ENCODE results near the gene SLC6A17.

DNA sequence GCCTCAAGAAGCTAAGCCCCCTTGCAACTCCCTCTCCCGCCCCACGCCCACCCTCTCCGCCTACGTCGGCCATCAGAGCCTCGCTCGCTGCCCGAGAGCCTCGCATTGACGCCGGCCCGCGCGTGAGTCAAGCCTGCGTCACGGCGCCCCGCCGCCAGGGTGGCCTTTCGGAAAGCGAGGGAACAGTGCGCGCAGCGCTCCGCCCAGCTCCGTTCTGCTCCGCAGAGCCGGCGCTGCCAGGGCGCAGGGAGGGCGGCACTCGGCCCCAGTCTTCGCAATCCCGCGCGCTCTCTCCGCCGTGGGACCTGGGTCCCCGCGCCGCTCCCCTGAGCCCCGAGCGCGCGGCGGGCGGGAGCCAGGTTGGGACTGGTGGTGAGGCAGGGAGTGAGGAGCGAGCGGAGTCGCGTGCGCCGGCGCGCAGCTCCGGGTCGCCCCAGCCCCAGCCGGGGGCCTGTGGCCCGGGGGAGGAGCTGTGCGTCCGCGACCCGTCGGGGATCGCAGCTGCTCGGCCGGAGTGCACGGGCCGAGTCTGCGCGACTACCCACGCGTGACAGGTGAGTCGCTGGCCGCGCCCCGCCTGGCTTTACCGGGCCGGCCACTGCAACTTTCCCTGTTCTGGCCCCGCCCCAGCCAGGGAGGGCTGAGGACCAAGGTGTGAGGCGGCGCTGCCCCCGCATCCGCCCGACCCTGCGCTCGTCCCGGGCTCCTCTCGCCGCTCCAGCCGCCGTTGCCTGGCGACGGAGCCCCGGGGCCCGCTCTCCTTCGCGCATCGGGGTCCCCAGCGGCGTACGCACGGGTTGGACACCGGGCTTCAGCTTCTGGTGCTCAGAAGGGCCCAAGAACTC is at the start of gene SLC6A17:
- TF ChIP-seq POLR2AphosphoS5 (IDR thresholded peaks at IDR 0.05; ENCODE audit: low read depth, low read length): no peak
- no peak for TF ChIP-seq POLR2A (IDR thresholded peaks at IDR 0.05; ENCODE audit: low read depth, low read length)
- no peak for TF ChIP-seq TAF1 (IDR thresholded peaks at IDR 0.05; ENCODE audit: low read depth, low read length)

Data from GM12891 (cell line).